GM12873 (cell line): ENCODE results near the gene G6PD.
A peak's percentile ranks its signal among the peaks of the same experiment; 100 is the strongest.

Source experiments
- CTCF ChIP-seq: IDR thresholded peaks from 2 replicates; pipeline ENCODE4 v1.5.1; 2012; ENCODE audit warnings: low read depth, mild to moderate bottlenecking, moderate library complexity, low read length, control low read depth; ENCODE audit not compliant: insufficient read depth; ENCODE audit errors: missing control alignments

G6PD gene

GRCh38 chrX:154539077-154539476, 7.6 kb downstream of the G6PD start:
- no peak for TF ChIP-seq CTCF

DNA sequence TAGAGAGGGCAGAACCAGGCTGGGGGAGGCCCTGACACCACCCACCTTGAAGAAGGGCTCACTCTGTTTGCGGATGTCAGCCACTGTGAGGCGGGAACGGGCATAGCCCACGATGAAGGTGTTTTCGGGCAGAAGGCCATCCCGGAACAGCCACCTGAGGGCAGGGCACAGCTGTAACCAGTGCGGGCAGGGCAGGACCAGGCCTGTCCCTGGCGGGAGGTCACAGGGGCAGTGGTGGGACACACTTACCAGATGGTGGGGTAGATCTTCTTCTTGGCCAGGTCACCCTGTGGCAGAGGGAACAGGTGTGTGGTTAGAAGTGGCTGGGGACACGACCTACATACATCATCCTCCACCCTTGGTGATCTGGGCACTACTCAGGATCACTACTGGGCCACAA, 10.8 kb downstream of the G6PD start:
- no peak for TF ChIP-seq CTCF

GRCh38 chrX:154534526-154535322, 11.9 kb downstream of the G6PD start:
- TF ChIP-seq CTCF = peak; percentile 99

- no peak for TF ChIP-seq CTCF
Observed at GRCh38 chrX:154532690-154533089, 14.0 kb downstream of the G6PD start.

GRCh38 chrX:154531626-154532025, 15.0 kb downstream of the G6PD start:
- no peak for TF ChIP-seq CTCF

GRCh38 chrX:154530286-154530685, 16.4 kb downstream of the G6PD start:
- TF ChIP-seq CTCF = no peak

DNA sequence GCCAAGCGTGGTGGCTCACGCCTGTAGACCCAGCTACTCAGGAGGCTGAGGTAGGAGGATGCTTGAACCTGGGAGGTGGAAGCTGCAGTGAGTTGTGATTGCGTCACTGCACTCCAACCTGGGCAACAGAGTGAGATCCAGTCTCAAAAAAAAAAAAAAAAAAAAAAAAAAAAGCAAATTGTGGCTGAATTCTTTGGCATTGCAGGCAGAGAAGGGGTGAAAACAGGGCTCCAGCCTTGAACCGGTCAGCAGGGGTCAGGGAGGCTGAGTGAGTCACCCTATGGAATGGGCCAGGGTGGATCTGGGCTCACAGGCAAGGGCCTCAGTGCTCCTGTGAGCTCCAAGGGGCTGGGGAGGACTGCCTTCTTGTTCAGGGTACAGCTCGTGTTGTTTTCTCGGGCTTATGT, 17.4 kb downstream of the G6PD start:
- TF ChIP-seq CTCF = no peak
